ENCODE measurements around the gene ANKRD12.

Gene ANKRD12

GRCh38 chr18:9199681-9200080 lies 63.1 kb downstream of the ANKRD12 start:
- H3K4me1 ChIP-seq (ENCODE audit: control insufficient read depth, insufficient read depth, low read length) = peaks cover 12% of the 10 kb centered on the region; the same call in 1 of the 2 replicates
- no peak overlapping the region for H3K4me3 ChIP-seq (ENCODE audit: low read depth, low read length)
- peaks cover 0 to 3% of the 10 kb centered on the region in 2 experiments for H3K36me3 ChIP-seq (ENCODE audit: control insufficient read depth in 2 of 2, insufficient read depth in 1 of 2, low read length in 2 of 2)
- H3K9me3 ChIP-seq (ENCODE audit: control insufficient read depth, insufficient read depth, low read depth, low read length) = no peaks in the 10 kb centered on the region
- ChIA-PET POLR2A (no interaction called here), CTCF (no interaction called here)
- TF ChIP-seq ZNF24 (tag by site-specific recombination; IDR thresholded peaks at IDR 0.05) = no peak
- TF ChIP-seq ZNF214 (tag by site-specific recombination; IDR thresholded peaks at IDR 0.05; ENCODE audit: borderline replicate concordance) = no peak
- no peak for TF ChIP-seq ZNF248 (tag by site-specific recombination; IDR thresholded peaks at IDR 0.05)
- TF ChIP-seq ZNF596 (tag by site-specific recombination; IDR thresholded peaks at IDR 0.05) = no peak
- TF ChIP-seq ZNF37A (tag by site-specific recombination; IDR thresholded peaks at IDR 0.05) = no peak
- no peak for TF ChIP-seq ZBTB26 (tag by site-specific recombination; optimal IDR thresholded peaks at IDR 0.05)
- no peak for TF ChIP-seq ZNF555 (tag by site-specific recombination; conservative IDR thresholded peaks at IDR 0.05)
- no peak for TF ChIP-seq ZBTB20 (tag by site-specific recombination; IDR thresholded peaks at IDR 0.05)
- no peak for TF ChIP-seq ZFP41 (tag by site-specific recombination; IDR thresholded peaks at IDR 0.05; ENCODE audit: borderline replicate concordance)
- H3K27ac ChIP-seq (ENCODE audit: extremely low read depth, low read depth, low read length) = no peak overlapping the region

- TF ChIP-seq KLF10 (tag by site-specific recombination; IDR thresholded peaks at IDR 0.05) (no peak), FEZF1 (tag by site-specific recombination; IDR thresholded peaks at IDR 0.05) (no peak), ZBTB10 (tag by site-specific recombination; IDR thresholded peaks at IDR 0.05) (no peak), ZFP41 (tag by site-specific recombination; IDR thresholded peaks at IDR 0.05; ENCODE audit: borderline replicate concordance) (no peak), ZNF664 (tag by site-specific recombination; IDR thresholded peaks at IDR 0.05) (no peak), ZNF768 (tag by site-specific recombination; IDR thresholded peaks at IDR 0.05) (no peak), PRDM1 (tag by site-specific recombination; IDR thresholded peaks at IDR 0.05) (no peak), ZBTB21 (tag by site-specific recombination; IDR thresholded peaks at IDR 0.05) (no peak)
- Histone ChIP-seq H3K9me3 (ENCODE audit: control insufficient read depth, insufficient read depth, low read depth, low read length) (no peaks in the 10 kb centered on the region), H3K4me3 (ENCODE audit: low read depth, low read length) (no peak overlapping the region), H3K27ac (ENCODE audit: extremely low read depth, low read depth, low read length) (no peak overlapping the region), H3K4me1 (ENCODE audit: control insufficient read depth, insufficient read depth, low read length) (peaks cover 12% of the 10 kb centered on the region; the same call in 1 of the 2 replicates), H3K36me3 (ENCODE audit: control insufficient read depth in 2 of 2, insufficient read depth in 1 of 2, low read length in 2 of 2) (peaks cover 0 to 4% of the 10 kb centered on the region in 2 experiments; a peak in 2 of 3 replicates)
- CTCF ChIA-PET = interaction anchor here (0.6 kb wide), 1 partner anchor 35 kb away, joined by 4 read pairs; no protein-coding TSS in a partner anchor
- POLR2A ChIA-PET = no interaction called here
These were observed 64.6 kb downstream of the ANKRD12 start for GRCh38 chr18:9201224-9201623.

DNA sequence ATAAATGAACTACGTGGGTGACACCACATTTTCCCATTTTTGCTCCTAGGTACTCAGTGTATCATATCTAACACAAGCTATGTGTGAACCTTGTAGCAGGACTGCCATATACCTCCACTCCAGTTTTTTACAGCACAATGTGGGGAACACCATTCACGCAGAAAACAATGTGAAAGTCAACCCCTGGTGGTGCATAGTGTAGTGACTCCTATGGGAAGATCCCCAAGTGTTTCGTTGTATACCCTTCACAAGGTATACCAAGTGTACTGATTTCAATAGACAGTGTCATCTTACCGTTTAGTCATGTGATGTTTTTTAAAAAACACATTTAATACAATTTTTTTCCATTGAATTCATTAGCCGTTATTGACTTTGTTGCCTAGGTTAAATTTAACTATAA lies 68.1 kb downstream of the ANKRD12 start:
- TF ChIP-seq ATF2 (tag by site-specific recombination; IDR thresholded peaks at IDR 0.05; ENCODE audit: low read depth) (no peak), ZNF184 (tag by site-specific recombination; IDR thresholded peaks at IDR 0.05) (no peak), ZNF600 (tag by site-specific recombination; IDR thresholded peaks at IDR 0.05) (no peak), ZNF580 (tag by site-specific recombination; IDR thresholded peaks at IDR 0.05) (no peak), ZNF639 (tag by site-specific recombination; IDR thresholded peaks at IDR 0.05) (no peak), ZNF76 (tag by site-specific recombination; IDR thresholded peaks at IDR 0.05; ENCODE audit: borderline replicate concordance, low read depth) (no peak)
- H3K9me3 ChIP-seq (ENCODE audit: control insufficient read depth, insufficient read depth, low read depth, low read length) = no peaks in the 10 kb centered on the region
- no peak overlapping the region for H3K27ac ChIP-seq (ENCODE audit: extremely low read depth, low read depth, low read length)
- peaks cover 12% of the 10 kb centered on the region; the same call in 1 of the 2 replicates for H3K4me1 ChIP-seq (ENCODE audit: control insufficient read depth, insufficient read depth, low read length)
- H3K36me3 ChIP-seq (ENCODE audit: control insufficient read depth in 2 of 2, insufficient read depth in 1 of 2, low read length in 2 of 2) = peaks cover 0 to 4% of the 10 kb centered on the region in 2 experiments; a peak in 2 of 3 replicates
- H3K4me3 ChIP-seq (ENCODE audit: low read depth, low read length) = no peak overlapping the region
- CTCF ChIA-PET = interaction anchor here (0.6 to 1.3 kb wide), 2 partner anchors 32 to 131 kb away, joined by 3 to 4 read pairs; no protein-coding TSS in a partner anchor
- POLR2A ChIA-PET = no interaction called here

Measured in HEK293 (cell line).